Stomach (tissue), 9 donors: ENCODE results near the gene DST. TPM values are rescaled to one million over a fixed set of nuclear protein-coding genes. Genes with fewer than 3 reads are reported as not detected.
"Not testable (repeated sequence)": the region's sequence is repeated elsewhere in the genome, so short reads cannot be mapped to it uniquely, and the experiment has no call there.

Source experiments
- DNase-seq, 2 donors: peaks; one replicate each; pipeline versions ENCODE4 v3.0.0 to v3.0.0-alpha.2; 2013 to 2019
- H3K27ac ChIP-seq, 5 donors: fragments of 200-600 bp in 4 of 5; sonication (generic) in 4 of 5; one replicate each; pipeline ENCODE4 v1.5.1; 2013 to 2019; ENCODE audit warnings: mild to moderate bottlenecking in 1 of 5, moderate library complexity in 1 of 5
- H3K27me3 ChIP-seq, 3 donors: fragments of 200-600 bp; sonication (generic); one replicate each; pipeline ENCODE4 v1.5.1; 2017 to 2019; ENCODE audit warnings: mixed run types in 1 of 3
- H3K36me3 ChIP-seq, 4 donors: fragments of 200-600 bp; sonication (generic); 1 replicate in 3 of 4; 2 replicates in 1 of 4; pipeline ENCODE4 v1.5.1; 2016 to 2019
- H3K4me1 ChIP-seq, 4 donors: fragments of 200-600 bp; sonication (generic); one replicate each; pipeline ENCODE4 v1.5.1; 2016 to 2019
- H3K4me3 ChIP-seq, 4 donors: fragments of 200-600 bp; sonication (generic) in 3 of 4; one replicate each; pipeline ENCODE4 v1.5.1; 2016 to 2019; ENCODE audit warnings: mild to moderate bottlenecking in 1 of 4
- H3K9me3 ChIP-seq, 4 donors: fragments of 200-600 bp; sonication (generic); one replicate each; pipeline ENCODE4 v1.5.1; 2016 to 2019
- EP300 ChIP-seq: sonication (generic); formaldehyde crosslinking; IDR thresholded peaks from one replicate; pipeline ENCODE4 v1.6.1; 2017; ENCODE audit warnings: antibody characterized with exemption
- POLR2A ChIP-seq, 4 donors: fragments of 450-650 bp; IDR thresholded peaks; one replicate each; pipeline ENCODE4 v1.6.1; 2016; ENCODE audit warnings: antibody characterized with exemption in 4 of 4, control low read depth in 2 of 4, mild to moderate bottlenecking in 1 of 4, moderate library complexity in 1 of 4
- POLR2AphosphoS5 ChIP-seq, 3 donors: sonication (generic); formaldehyde crosslinking; IDR thresholded peaks; one replicate each; pipeline ENCODE4 v1.6.1; 2016; ENCODE audit warnings: antibody characterized with exemption in 3 of 3
- WGBS, 5 donors: extraction: QIAGEN DNeasy Blood & Tissue Kit in 3 of 5; methylation state at CpG; one replicate each; pipeline versions ENCODE4 v1.1.5 to v1.1.7; 2013 to 2018; 5-methylcytosine and 5-hydroxymethylcytosine counted together
- intact Hi-C: fragments of 100-400 bp; cut with DNase I; formaldehyde crosslinking; loops from one replicate; pipeline ENCODE4 v1.15.1; 2023; ENCODE audit warnings: low total_unique reads
- polyA plus RNA-seq, 3 donors: library from polyadenylated mRNA; stranded (reverse); fragments of 200-250 nt; gene quantifications; one replicate each; pipeline ENCODE4 v1.2.3, GENCODE V29; 2013
- total RNA-seq, 5 donors: library from RNA; depleted of rRNA; stranded (reverse); fragments of >200 nt; gene quantifications; one replicate each; pipeline versions ENCODE4 v1.1.0 to v1.2.3, GENCODE V29; 2014 to 2016
- TF ChIP-seq, protein P1 (sequence below), 7 experiments: fragments of 450-650 bp in 4 of 7; fragments of 200-600 bp in 3 of 7; sonication (generic) in 3 of 7; IDR thresholded peaks; one replicate each; pipeline ENCODE4 v1.5.1; 2016 to 2019; ENCODE audit warnings: antibody characterized with exemption in 7 of 7, control low read depth in 2 of 7, mild to moderate bottlenecking in 1 of 7
- donor health status: healthy with polysubstance abuse.
- donor health status: Bipolar disorder and iron deficiency.
- donor health status: healthy.

The DST gene
- total and polyA plus RNA-seq, 8 donors: 16.3 to 623 (median 200) TPM

DNA sequence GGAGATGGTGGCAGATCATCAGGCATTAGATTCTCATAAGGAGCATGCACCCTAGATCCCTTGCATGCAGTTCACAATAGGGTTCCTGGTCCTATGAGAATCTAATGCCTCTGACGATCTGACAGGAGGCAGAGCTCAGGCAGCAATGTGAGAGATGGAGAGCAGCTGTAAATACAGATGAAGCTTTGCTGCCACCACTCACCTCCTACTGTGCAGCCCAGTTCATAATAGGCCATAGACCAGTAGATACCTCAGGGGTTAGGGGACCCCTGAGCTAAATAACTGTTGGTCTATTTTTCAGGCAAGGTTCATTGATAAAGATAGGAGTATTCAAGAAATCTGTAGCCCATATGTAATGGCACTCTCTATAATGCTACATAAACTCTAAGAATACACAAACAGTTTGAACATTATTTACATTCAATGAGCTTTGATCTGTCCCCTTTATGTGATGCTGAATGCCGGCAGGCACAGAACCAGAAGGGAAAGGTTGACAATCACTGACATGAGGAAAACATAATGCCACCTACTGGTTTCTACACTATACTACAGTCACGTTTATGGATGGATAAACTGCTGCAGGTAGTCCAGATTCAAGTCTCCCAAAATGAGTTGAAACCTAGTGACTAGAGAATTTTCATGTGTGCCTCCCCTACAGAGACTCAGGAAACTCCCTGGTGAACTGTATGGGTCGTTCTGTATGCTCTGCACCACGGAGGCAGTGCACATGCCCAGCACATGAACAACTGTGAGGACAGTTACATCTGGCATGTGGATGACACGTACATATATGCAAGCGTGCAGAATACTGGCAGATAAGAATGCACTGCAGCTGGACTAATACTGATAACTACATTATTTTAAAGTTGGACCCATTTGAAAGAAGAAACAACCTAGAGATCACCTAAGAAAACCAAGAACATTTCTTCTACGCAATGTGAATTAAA is 72.0 kb downstream of the DST start:
- DNase-seq: peak in 1 of 2 donors; percentile 56
- Histone ChIP-seq H3K9me3 (no peaks in the 10 kb centered on the region), H3K27ac (no peak overlapping the region), H3K4me3 (no peak overlapping the region), H3K4me1 (peaks cover 0 to 16% (median 2%) of the 10 kb centered on the region in 4 donors), H3K27me3 (no peaks in the 10 kb centered on the region), H3K36me3 (peaks cover 0 to 15% (median 10%) of the 10 kb centered on the region in 4 donors)
- intact Hi-C loops: no loop called here
- no peak for TF ChIP-seq EP300
- TF ChIP-seq, protein P1, sequence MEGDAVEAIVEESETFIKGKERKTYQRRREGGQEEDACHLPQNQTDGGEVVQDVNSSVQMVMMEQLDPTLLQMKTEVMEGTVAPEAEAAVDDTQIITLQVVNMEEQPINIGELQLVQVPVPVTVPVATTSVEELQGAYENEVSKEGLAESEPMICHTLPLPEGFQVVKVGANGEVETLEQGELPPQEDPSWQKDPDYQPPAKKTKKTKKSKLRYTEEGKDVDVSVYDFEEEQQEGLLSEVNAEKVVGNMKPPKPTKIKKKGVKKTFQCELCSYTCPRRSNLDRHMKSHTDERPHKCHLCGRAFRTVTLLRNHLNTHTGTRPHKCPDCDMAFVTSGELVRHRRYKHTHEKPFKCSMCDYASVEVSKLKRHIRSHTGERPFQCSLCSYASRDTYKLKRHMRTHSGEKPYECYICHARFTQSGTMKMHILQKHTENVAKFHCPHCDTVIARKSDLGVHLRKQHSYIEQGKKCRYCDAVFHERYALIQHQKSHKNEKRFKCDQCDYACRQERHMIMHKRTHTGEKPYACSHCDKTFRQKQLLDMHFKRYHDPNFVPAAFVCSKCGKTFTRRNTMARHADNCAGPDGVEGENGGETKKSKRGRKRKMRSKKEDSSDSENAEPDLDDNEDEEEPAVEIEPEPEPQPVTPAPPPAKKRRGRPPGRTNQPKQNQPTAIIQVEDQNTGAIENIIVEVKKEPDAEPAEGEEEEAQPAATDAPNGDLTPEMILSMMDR (IDR thresholded peaks at IDR 0.05): peak in 5 of 7 experiments; percentile 32 to 56 (median 47)
- 50 to 58% (median 55%) methylated on average over 8 of the region's 8 CpGs for WGBS, 5 donors

DNA sequence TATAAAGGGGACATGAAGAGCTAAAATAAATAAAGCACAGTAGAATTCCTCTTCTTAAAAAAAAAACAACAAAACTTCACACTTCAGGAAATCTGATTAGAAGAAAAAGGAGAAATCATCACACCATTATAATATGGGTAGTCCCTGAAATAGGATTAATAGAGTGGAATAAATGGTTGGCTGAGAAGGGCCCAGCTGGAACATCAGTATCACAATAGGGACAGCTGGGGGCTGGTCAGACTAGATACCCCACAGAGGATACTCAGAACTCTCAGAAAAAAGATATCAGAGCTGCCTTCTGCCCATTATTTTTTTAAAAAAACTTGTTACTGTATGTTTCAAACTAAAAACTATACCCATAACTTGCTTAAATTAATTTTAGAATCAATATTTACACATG is 75.2 kb downstream of the DST start:
- no peak overlapping the region for H3K4me3 ChIP-seq
- intact Hi-C loops: no loop called here
- no peak overlapping the region for H3K27ac ChIP-seq
- no peaks in the 10 kb centered on the region for H3K27me3 ChIP-seq
- H3K36me3 ChIP-seq: peaks cover 0 to 27% (median 16%) of the 10 kb centered on the region in 4 donors
- TF ChIP-seq POLR2AphosphoS5 (IDR thresholded peaks at IDR 0.05) (no peak), POLR2A (IDR thresholded peaks at IDR 0.05) (no peak), EP300 (no peak)
- TF ChIP-seq, protein P1 (IDR thresholded peaks at IDR 0.05): no peak
- peaks cover 0 to 8% (median 0%) of the 10 kb centered on the region in 4 donors for H3K4me1 ChIP-seq
- no peak for DNase-seq
- H3K9me3 ChIP-seq: no peaks in the 10 kb centered on the region

DNA sequence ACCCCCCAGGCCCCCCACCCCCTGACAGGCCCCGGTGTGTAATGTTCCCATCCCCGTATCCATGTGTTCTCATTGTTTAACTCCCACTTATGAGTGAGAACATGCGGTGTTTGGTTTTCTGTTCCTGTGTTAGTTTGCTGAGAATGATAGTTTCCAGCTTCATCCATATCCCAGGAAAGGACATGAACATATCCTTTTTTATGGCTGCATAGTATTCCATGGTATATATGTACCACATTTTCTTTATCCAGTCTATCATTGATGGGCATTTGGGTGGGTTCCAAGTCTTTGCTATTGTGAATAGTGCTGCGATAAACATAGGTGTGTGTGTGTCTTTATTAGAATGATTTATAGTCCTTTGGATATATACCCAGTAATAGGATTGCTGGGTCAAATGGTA is 80.0 kb downstream of the DST start:
- peaks cover 0 to 30% (median 23%) of the 10 kb centered on the region in 4 donors for H3K36me3 ChIP-seq
- H3K9me3 ChIP-seq, H3K4me1 ChIP-seq, H3K4me3 ChIP-seq, H3K27ac ChIP-seq, H3K27me3 ChIP-seq, intact Hi-C loops, DNase-seq: not testable (repeated sequence)
- WGBS, 5 donors: 91 to 99% (median 98%) methylated on average over 4 of the region's 4 CpGs

DNA sequence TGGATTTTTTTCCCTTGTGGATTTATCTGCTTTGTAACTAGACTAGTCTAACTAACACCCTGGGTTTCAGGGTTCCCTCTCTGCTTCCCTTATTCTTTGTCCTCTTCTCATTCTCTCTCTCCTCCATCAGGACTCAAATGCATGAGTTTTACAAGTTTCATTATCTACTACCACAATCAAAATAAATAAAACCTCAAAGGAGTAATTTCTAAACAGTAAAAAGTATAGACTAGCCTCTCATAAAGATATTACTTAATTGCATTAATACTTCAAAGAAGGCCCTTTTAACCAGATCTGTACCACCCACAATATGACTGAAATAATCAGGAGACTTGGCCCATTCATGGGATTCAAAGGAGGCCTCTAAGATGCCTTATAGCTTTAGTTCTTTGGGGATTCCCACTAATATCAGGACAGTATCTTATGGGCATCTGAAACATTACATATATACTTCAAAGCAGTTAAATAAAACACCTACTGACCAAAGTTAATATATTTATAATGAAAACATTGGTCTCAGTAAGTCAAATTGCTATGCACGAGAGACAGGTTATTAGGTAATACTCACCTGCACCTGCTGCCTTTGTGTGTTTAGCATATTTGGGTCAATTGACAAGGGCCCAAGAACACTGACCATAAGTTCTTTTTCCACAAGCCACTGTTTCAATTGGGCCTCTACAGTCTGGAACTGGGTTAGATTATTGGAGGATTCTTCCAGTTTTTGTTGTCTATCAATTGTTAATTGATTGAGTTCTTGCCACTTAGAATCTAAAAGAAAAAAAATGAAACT is 85.7 kb downstream of the DST start:
- intact Hi-C loops: no loop called here
- 63 to 91% (median 80%) methylated on average over 1 of the region's 1 CpG for WGBS, 5 donors
- no peak overlapping the region for H3K27ac ChIP-seq
- no peak overlapping the region for H3K4me3 ChIP-seq
- DNase-seq: no peak
- H3K4me1 ChIP-seq: peaks cover 0 to 15% (median 7%) of the 10 kb centered on the region in 4 donors
- H3K27me3 ChIP-seq: no peaks in the 10 kb centered on the region
- TF ChIP-seq POLR2AphosphoS5 (IDR thresholded peaks at IDR 0.05): no peak
- TF ChIP-seq, protein P1 (IDR thresholded peaks at IDR 0.05): no peak
- TF ChIP-seq EP300: no peak
- no peak for TF ChIP-seq POLR2A (IDR thresholded peaks at IDR 0.05)
- no peaks in the 10 kb centered on the region for H3K9me3 ChIP-seq
- H3K36me3 ChIP-seq: peaks cover 0 to 23% (median 19%) of the 10 kb centered on the region in 4 donors
